HepG2 (cell line): Measurements from ENCODE around the gene TRIO. TPM values are rescaled to one million over a fixed set of nuclear protein-coding genes. Genes with fewer than 3 reads are reported as not detected.

Experiments used
- HINFP ChIP-seq: sonication (generic); formaldehyde crosslinking; IDR thresholded peaks from 2 replicates; pipeline ENCODE4 v1.4.0; 2020; ENCODE audit warnings: low read depth, mild to moderate bottlenecking, missing genetic modification reagents
- NR0B2 ChIP-seq: sonication (generic); formaldehyde crosslinking; IDR thresholded peaks from 2 replicates; pipeline ENCODE4 v1.4.0; 2020; ENCODE audit warnings: mild to moderate bottlenecking, missing genetic modification reagents
- TRAFD1 ChIP-seq: sonication (generic); formaldehyde crosslinking; IDR thresholded peaks from 2 replicates; pipeline ENCODE4 v1.5.1; 2020; ENCODE audit warnings: missing genetic modification reagents, mild to moderate bottlenecking, borderline replicate concordance
- ZNF329 ChIP-seq: sonication (generic); formaldehyde crosslinking; IDR thresholded peaks from 2 replicates; pipeline ENCODE4 v1.9.0; 2021; ENCODE audit warnings: low read depth, mild to moderate bottlenecking, missing genetic modification reagents
- ZNF367 ChIP-seq: sonication (generic); formaldehyde crosslinking; IDR thresholded peaks from 2 replicates; pipeline ENCODE4 v1.4.0; 2020; ENCODE audit warnings: missing genetic modification reagents, borderline replicate concordance
- ZNF407 ChIP-seq: sonication (generic); formaldehyde crosslinking; IDR thresholded peaks from one replicate; pipeline ENCODE4 v1.5.1; 2020; ENCODE audit warnings: mild to moderate bottlenecking, missing genetic modification reagents; ENCODE audit errors: not compliant biosample characterization
- ZNF580 ChIP-seq: IDR thresholded peaks from 2 replicates; pipeline ENCODE4 v1.6.1; 2016; ENCODE audit warnings: low read depth, borderline replicate concordance
- polyA plus RNA-seq, 8 experiments: library from polyadenylated mRNA; depleted of rRNA in 3 of 8; stranded (reverse) in 7 of 8; unstranded in 1 of 8; fragments of >200 nt; fragmentation: Illumina TruSeq in 4 of 8; extraction: Trizol in 4 of 8; gene quantifications; 2 replicates each; pipeline versions ENCODE4 v1.2.1 to v1.2.3, GENCODE V29; 2011 to 2016; ENCODE audit warnings: low read depth in 4 of 8, missing spikeins in 1 of 8, mixed read lengths in 1 of 8; ENCODE audit not compliant: insufficient read depth in 1 of 8
- total RNA-seq, 5 experiments: library from RNA; depleted of rRNA; stranded (reverse); fragments of >200 nt; fragmentation: Illumina TruSeq; extraction: Trizol; gene quantifications; 2 replicates each; pipeline ENCODE4 v1.2.3, GENCODE V29; 2016; ENCODE audit warnings: low read depth in 1 of 5

TRIO gene
- total and polyA plus RNA-seq, 2 of the 13 experiments (the other 11 are each of a cell fraction or from before 2014, with no cell fraction given), result 45.2 to 45.9 TPM

- TF ChIP-seq ZNF367 (CRISPR knock-in tag) (no peak), NR0B2 (CRISPR knock-in tag) (no peak), TRAFD1 (no peak), ZNF580 (CRISPR knock-in tag) (no peak), ZNF407 (CRISPR knock-in tag) (no peak), HINFP (CRISPR knock-in tag) (no peak), ZNF329 (no peak)
These were observed 369.4 kb downstream of the TRIO start (continued) for GRCh38 chr5:14512574-14512973.
